ENCODE results near the gene RAP1GAP. TPM values are rescaled to one million over a fixed set of nuclear protein-coding genes. Genes with fewer than 3 reads are reported as not detected.

RAP1GAP gene
- total and polyA plus RNA-seq, 9 of the 15 experiments (the other 6 are each of a cell fraction or from before 2014, with no cell fraction given): 0.29 to 30.2 (median 19.2) TPM

- TF ChIP-seq ESRRB (CRISPR knock-in tag; IDR thresholded peaks at IDR 0.05; ENCODE audit: borderline replicate concordance): no peak
- no peak for TF ChIP-seq HSF4 (CRISPR knock-in tag; IDR thresholded peaks at IDR 0.05; ENCODE audit: borderline replicate concordance)
- peak; percentile 43; the same call in 1 of the 2 replicates for TF ChIP-seq SOX6 (IDR thresholded peaks at IDR 0.05)
- TF ChIP-seq KLF6 (CRISPR knock-in tag; IDR thresholded peaks at IDR 0.05; ENCODE audit: borderline replicate concordance): no peak
- TF ChIP-seq XRCC5 (IDR thresholded peaks at IDR 0.05; ENCODE audit: low read depth, low read length): no peak
- TF ChIP-seq IRF1 (CRISPR knock-in tag; IDR thresholded peaks at IDR 0.05; ENCODE audit: borderline replicate concordance): no peak
- no peak for TF ChIP-seq ETV5 (CRISPR knock-in tag; IDR thresholded peaks at IDR 0.05; ENCODE audit: low read depth)
- TF ChIP-seq HNRNPL (IDR thresholded peaks at IDR 0.05; ENCODE audit: low read depth, low read length): no peak
- TF ChIP-seq ZNF311 (CRISPR knock-in tag; IDR thresholded peaks at IDR 0.05): no peak
- no peak for TF ChIP-seq ZNF197 (CRISPR knock-in tag; IDR thresholded peaks at IDR 0.05; ENCODE audit: low read depth)
- peak; percentile 93 for TF ChIP-seq MAFF (IDR thresholded peaks at IDR 0.05; ENCODE audit: low read length)
- peak; percentile 85 for TF ChIP-seq ARID1B (IDR thresholded peaks at IDR 0.05)
- no peak for TF ChIP-seq SRF (CRISPR knock-in tag; IDR thresholded peaks at IDR 0.05)
- no peak for TF ChIP-seq PML (IDR thresholded peaks at IDR 0.05; ENCODE audit: low read length)
- TF ChIP-seq FOXP4 (CRISPR knock-in tag; IDR thresholded peaks at IDR 0.05; ENCODE audit: borderline replicate concordance): no peak
- no peak for TF ChIP-seq MCM2 (IDR thresholded peaks at IDR 0.05; ENCODE audit: low read depth)
- no peak for TF ChIP-seq ZBTB8A (IDR thresholded peaks at IDR 0.05; ENCODE audit: partially characterized antibody)
- TF ChIP-seq HDAC6 (IDR thresholded peaks at IDR 0.05; ENCODE audit: low read depth, low read length): no peak
- 0 out of 2 replicates have a peak, but pooled peaks have one; percentile 18 for TF ChIP-seq ZNF263 (CRISPR knock-in tag; IDR thresholded peaks at IDR 0.05; ENCODE audit: borderline replicate concordance)
- no peak for TF ChIP-seq RBM14 (IDR thresholded peaks at IDR 0.05; ENCODE audit: borderline replicate concordance, insufficient read depth, low read depth, low read length)
- TF ChIP-seq MTA2 (IDR thresholded peaks at IDR 0.05; ENCODE audit: low read depth): peak; percentile 19; the same call in 1 of the 2 replicates
- TF ChIP-seq NR2C1 (IDR thresholded peaks at IDR 0.05): no peak
- TF ChIP-seq NR2C1 (tag; IDR thresholded peaks at IDR 0.05): 0 out of 2 replicates have a peak, but pooled peaks have one; percentile 13
- TF ChIP-seq ZNF124 (CRISPR knock-in tag; IDR thresholded peaks at IDR 0.05): no peak
- no peak; the same call in 1 of the 2 replicates for TF ChIP-seq ATF6 (CRISPR knock-in tag; IDR thresholded peaks at IDR 0.05)
- TF ChIP-seq NFIC (IDR thresholded peaks at IDR 0.05): 0 out of 2 replicates have a peak, but pooled peaks have one; percentile 12
- no peak for TF ChIP-seq ELF1 (tag; IDR thresholded peaks at IDR 0.05)
Measured at GRCh38 chr1:21608798-21609197, 60.4 kb downstream of the RAP1GAP start (continued).

All from K562 (cell line).